Activated B cell treated with CpG ODN at 0.5 μM for 24 hours (primary cell): ENCODE data around the gene BTBD7. TPM values are rescaled to one million over a fixed set of nuclear protein-coding genes. Genes with fewer than 3 reads are reported as not detected.
"Not testable (repeated sequence)": the region's sequence is repeated elsewhere in the genome, so short reads cannot be mapped to it uniquely, and the experiment has no call there.

ENCODE experiments used
- ATAC-seq: fragments of 200-7000 bp; cut with Tn5 transposase; one replicate; pipeline ENCODE4 v1.10.0; 2021; ENCODE audit warnings: low read depth, mild to moderate bottlenecking, moderate library complexity
- CTCF ChIA-PET: fragments of 350-600 bp; sonication (Branson Sonifier 250); formaldehyde crosslinking; loops from one replicate; lab custom pipeline; 2021; ENCODE audit warnings: antibody characterized with exemption; lab: Charles Lee
- POLR2A ChIA-PET: fragments of 350-600 bp; sonication (Branson Sonifier 250); formaldehyde crosslinking; loops from one replicate; lab custom pipeline; 2021; ENCODE audit warnings: antibody characterized with exemption; lab: Charles Lee
- DNase-seq: peaks from one replicate; pipeline ENCODE4 v3.0.0; 2022
- H3K27ac Mint-ChIP-seq: one replicate; pipeline ENCODE4 v1.8.0; 2020; ENCODE audit warnings: mixed read lengths
- H3K27me3 Mint-ChIP-seq: one replicate; pipeline ENCODE4 v1.8.0; 2021; ENCODE audit warnings: mixed read lengths
- H3K36me3 Mint-ChIP-seq: one replicate; pipeline ENCODE4 v1.8.0; 2021; ENCODE audit warnings: low read depth, mixed read lengths
- H3K4me1 Mint-ChIP-seq: one replicate; pipeline ENCODE4 v1.8.0; 2021; ENCODE audit warnings: mixed read lengths
- H3K4me3 Mint-ChIP-seq: one replicate; pipeline ENCODE4 v1.8.0; 2020; ENCODE audit warnings: mild to moderate bottlenecking, mixed read lengths
- H3K9me3 Mint-ChIP-seq: one replicate; pipeline ENCODE4 v1.8.0; 2020; ENCODE audit warnings: mixed read lengths
- CTCF ChIP-seq: fragments of 200-600 bp; IDR thresholded peaks from one replicate; pipeline ENCODE4 v1.8.0; 2022; ENCODE audit warnings: antibody characterized with exemption, mild to moderate bottlenecking
- intact Hi-C: fragments of 100-400 bp; cut with micrococcal nuclease; formaldehyde crosslinking; loops from one replicate; pipeline ENCODE4 v1.15.1; 2024
- total RNA-seq: library from RNA; stranded (reverse); gene quantifications from 2 replicates; pipeline ENCODE4 v1.2.3, GENCODE V29; 2022

The BTBD7 gene
- total RNA-seq, 1 donor from 2014 or later: 41.2 TPM

DNA sequence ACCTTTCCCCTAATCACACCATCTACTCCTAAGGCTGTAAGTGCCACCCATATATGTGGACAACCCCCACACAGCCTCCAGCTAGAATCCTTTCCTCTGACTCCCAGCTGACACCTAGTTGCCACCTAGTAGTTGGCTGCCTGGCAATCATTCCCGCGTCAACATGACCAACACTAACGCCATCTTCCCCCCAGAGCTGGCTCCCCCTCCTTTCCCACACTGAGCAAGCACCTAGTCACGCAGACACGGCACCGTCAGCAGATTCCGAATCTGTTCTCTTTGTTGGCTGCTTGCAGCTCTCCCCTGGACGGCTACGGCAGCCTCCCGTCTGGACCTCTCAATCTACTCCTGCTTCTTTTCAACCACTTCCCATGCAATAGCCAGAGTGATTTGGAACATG, 98.0 kb downstream of the BTBD7 start:
- DNase-seq (no peak), ATAC-seq (no peak)
- CTCF ChIA-PET: interaction anchor here (0.9 to 1.2 kb wide), 6 partner anchors 37 to 384 kb away, joined by 3 to 6 read pairs (median 4); no protein-coding TSS in a partner anchor
- Mint-ChIP-seq H3K4me1 (peaks cover 10% of the 10 kb centered on the region), H3K27me3 (no peaks in the 10 kb centered on the region), H3K36me3 (peaks cover 8% of the 10 kb centered on the region), H3K9me3 (no peaks in the 10 kb centered on the region), H3K4me3 (no peak overlapping the region), H3K27ac (no peak overlapping the region)
- TF ChIP-seq CTCF: no peak
- POLR2A ChIA-PET: no interaction called here
- intact Hi-C loops: loop anchor here (1.0 to 2.0 kb wide), 3 partner anchors 303 to 385 kb away; no protein-coding TSS in a partner anchor

GRCh38 chr14:93233078-93233477, 99.8 kb downstream of the BTBD7 start:
- H3K36me3 Mint-ChIP-seq: peaks cover 14% of the 10 kb centered on the region
- CTCF ChIA-PET: interaction anchor here (0.8 to 1.1 kb wide), 2 partner anchors 304 to 386 kb away, joined by 3 read pairs; no protein-coding TSS in a partner anchor
- H3K9me3 Mint-ChIP-seq, H3K4me1 Mint-ChIP-seq, ATAC-seq, POLR2A ChIA-PET, H3K27ac Mint-ChIP-seq, H3K4me3 Mint-ChIP-seq, DNase-seq, intact Hi-C loops, H3K27me3 Mint-ChIP-seq: not testable (repeated sequence)

DNA sequence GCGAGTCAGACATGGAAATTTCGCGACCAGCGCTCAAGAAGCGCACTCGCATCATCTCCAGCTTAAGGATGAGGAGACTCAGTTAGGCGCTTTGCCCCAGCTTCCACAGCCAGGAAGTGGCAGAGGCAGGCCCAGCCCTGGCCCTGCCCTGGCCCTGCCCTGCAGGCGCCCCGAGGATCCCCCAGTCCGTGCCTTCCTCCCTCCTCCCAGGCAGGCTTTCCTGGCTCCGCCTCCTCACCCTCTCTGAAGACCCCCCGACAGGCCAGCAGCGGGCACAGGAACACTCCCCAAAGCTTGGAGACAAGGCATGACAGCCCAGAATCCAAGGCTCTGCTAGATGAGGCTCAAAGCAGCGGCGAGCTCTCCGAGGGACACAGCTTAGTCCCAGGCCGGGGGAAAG, 100.7 kb downstream of the BTBD7 start:
- ChIA-PET CTCF (interaction anchor here (1.1 kb wide), 1 partner anchor 387 kb away, joined by 3 read pairs; no protein-coding TSS in a partner anchor), POLR2A (no interaction called here)
- Mint-ChIP-seq H3K27ac (no peak overlapping the region), H3K27me3 (no peaks in the 10 kb centered on the region), H3K4me3 (no peak overlapping the region), H3K9me3 (no peaks in the 10 kb centered on the region), H3K4me1 (peaks cover 10% of the 10 kb centered on the region), H3K36me3 (peaks cover 21% of the 10 kb centered on the region)
- ATAC-seq (no peak), DNase-seq (no peak)
- TF ChIP-seq CTCF: no peak
- intact Hi-C loops: no loop called here

DNA sequence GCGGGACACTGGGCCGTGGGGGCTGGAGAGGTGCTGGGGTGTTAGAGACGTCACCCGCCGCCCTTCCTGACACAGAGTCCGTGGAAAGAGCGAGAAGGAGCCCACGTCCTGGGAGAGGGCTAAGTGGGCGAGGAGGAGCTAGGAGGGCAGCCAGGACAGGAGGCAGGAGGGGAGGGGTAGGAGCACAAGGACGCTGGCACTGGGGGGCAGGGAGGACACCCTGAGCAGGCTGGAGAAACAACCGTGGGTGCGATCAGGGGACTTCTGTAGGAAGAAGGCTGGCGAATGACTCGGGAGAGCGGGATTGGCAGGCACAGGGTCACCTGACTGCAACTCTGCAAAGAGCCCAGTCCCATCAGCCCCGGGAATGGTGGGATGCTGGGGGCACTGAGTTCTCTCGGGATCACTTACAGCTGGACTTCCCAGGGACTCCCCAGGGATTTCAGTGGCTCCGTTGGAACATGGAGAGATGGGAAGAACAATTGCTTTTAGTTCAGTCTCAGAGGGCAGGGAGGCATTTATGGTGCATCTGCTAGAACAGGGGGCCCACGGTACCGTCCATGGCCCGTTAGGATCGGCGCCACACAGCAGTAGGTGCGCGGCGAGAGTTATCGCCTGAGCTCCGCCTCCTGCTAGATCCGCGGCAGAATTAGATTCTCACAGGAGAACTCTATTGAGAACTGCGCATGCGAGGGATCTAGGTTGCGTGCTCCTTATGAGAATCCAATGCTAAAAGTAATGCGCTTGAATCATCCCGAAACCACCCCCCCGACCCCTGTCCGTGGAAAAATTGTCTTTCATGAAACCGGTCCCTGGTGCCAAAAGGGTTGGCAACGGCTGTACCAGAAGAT, 101.5 kb downstream of the BTBD7 start:
- no peak for ATAC-seq
- Mint-ChIP-seq H3K4me3 (peak overlapping the region; percentile 42), H3K27me3 (no peaks in the 10 kb centered on the region), H3K4me1 (peaks cover 10% of the 10 kb centered on the region), H3K36me3 (peaks cover 26% of the 10 kb centered on the region), H3K9me3 (no peaks in the 10 kb centered on the region), H3K27ac (no peak overlapping the region)
- TF ChIP-seq CTCF: no peak
- intact Hi-C loops: no loop called here
- CTCF ChIA-PET: interaction anchor here (0.5 kb wide), 1 partner anchor 311 kb away, joined by 4 read pairs; no protein-coding TSS in a partner anchor
- POLR2A ChIA-PET: no interaction called here
- no peak for DNase-seq

DNA sequence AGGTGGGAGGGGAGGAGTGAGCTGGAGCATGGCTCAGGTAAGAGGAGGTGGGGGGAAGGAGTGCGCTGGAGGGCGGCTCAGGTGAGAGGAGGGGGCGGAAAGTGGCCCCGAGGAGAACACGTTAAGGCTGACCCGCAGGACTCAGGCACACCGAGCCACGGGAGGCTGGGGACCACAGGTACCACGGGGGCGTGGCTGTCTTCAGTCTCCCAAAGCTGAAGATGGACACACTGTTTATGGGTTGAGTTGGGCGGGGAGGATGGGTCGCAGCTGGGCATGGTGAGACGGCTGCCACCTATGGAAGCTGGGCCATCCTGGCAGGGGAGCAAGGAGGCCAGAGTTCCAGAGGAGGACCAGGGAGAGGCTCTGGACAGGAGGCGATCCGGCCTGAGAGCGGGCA, 102.3 kb downstream of the BTBD7 start:
- no peak overlapping the region for H3K4me3 Mint-ChIP-seq
- intact Hi-C loops: no loop called here
- CTCF ChIA-PET: interaction anchor here (0.5 kb wide), 1 partner anchor 312 kb away, joined by 4 read pairs; no protein-coding TSS in a partner anchor

More for the DNA sequence above, 102.3 kb downstream of the BTBD7 start:
- Mint-ChIP-seq H3K27me3 (no peaks in the 10 kb centered on the region), H3K9me3 (no peaks in the 10 kb centered on the region), H3K27ac (no peak overlapping the region), H3K36me3 (peaks cover 33% of the 10 kb centered on the region), H3K4me1 (peaks cover 10% of the 10 kb centered on the region)
- no peak for ATAC-seq
- POLR2A ChIA-PET: no interaction called here
- DNase-seq: no peak
- no peak for TF ChIP-seq CTCF
